Measurements from ENCODE around the gene RAB40C.

RAB40C gene

GRCh38 chr16:630249-630814, 40.5 kb downstream of the RAB40C start:
- Histone ChIP-seq H3K36me3 (ENCODE audit: low read depth) (peaks cover 10% of the 10 kb centered on the region), H3K27me3 (ENCODE audit: insufficient read depth, poor library complexity, severe bottlenecking) (no peaks in the 10 kb centered on the region), H3K4me1 (ENCODE audit: insufficient read depth, poor library complexity, severe bottlenecking) (peaks cover 14% of the 10 kb centered on the region), H3K27ac (ENCODE audit: poor library complexity, severe bottlenecking) (no peak overlapping the region), H3K4me3 (ENCODE audit: severe bottlenecking) (no peak overlapping the region), H3K9me3 (ENCODE audit: severe bottlenecking) (no peaks in the 10 kb centered on the region)
- DNase-seq (ENCODE audit: low spot score) (no peak), ATAC-seq (ENCODE audit: low read depth) (no peak)
- TF ChIP-seq CTCF (IDR thresholded peaks at IDR 0.05; ENCODE audit: poor library complexity, severe bottlenecking): no peak

- no peaks in the 10 kb centered on the region for H3K9me3 ChIP-seq (ENCODE audit: severe bottlenecking)
- DNase-seq (ENCODE audit: low spot score) (no peak), ATAC-seq (ENCODE audit: low read depth) (peak; percentile 15; the same call in 2 of the 3 replicates)
- peaks cover 14% of the 10 kb centered on the region for H3K4me1 ChIP-seq (ENCODE audit: insufficient read depth, poor library complexity, severe bottlenecking)
- H3K27me3 ChIP-seq (ENCODE audit: insufficient read depth, poor library complexity, severe bottlenecking): no peaks in the 10 kb centered on the region
- no peak within 1 kb of the TSS for H3K4me3 ChIP-seq (ENCODE audit: severe bottlenecking)
- H3K27ac ChIP-seq (ENCODE audit: poor library complexity, severe bottlenecking): no peak within 1 kb of the TSS
- H3K36me3 ChIP-seq (ENCODE audit: low read depth): peaks cover 10% of the 10 kb centered on the region
- no peak for TF ChIP-seq CTCF (IDR thresholded peaks at IDR 0.05; ENCODE audit: poor library complexity, severe bottlenecking)
Observed at GRCh38 chr16:630815-631405, 41.0 kb downstream of the RAB40C start, which contains the start of gene WFIKKN1. WFIKKN1 (plus strand) TSS chr16:630985; CDS start chr16:631254, 269 bp downstream.

- no peaks in the 10 kb centered on the region for H3K9me3 ChIP-seq (ENCODE audit: severe bottlenecking)
- ATAC-seq (ENCODE audit: low read depth): no peak
Observed at GRCh38 chr16:631808-632358, 42.0 kb downstream of the RAB40C start.

GRCh38 chr16:632486-633335, 42.8 kb downstream of the RAB40C start:
- peaks cover under 1% of the 10 kb centered on the region; the same call in 1 of the 2 replicates for H3K36me3 ChIP-seq (ENCODE audit: low read depth)
- no peaks in the 10 kb centered on the region for H3K9me3 ChIP-seq (ENCODE audit: severe bottlenecking)
- DNase-seq (ENCODE audit: low spot score): no peak
- no peak for ATAC-seq (ENCODE audit: low read depth)
- no peak overlapping the region for H3K27ac ChIP-seq (ENCODE audit: poor library complexity, severe bottlenecking)
- H3K4me3 ChIP-seq (ENCODE audit: severe bottlenecking): no peak overlapping the region
- no peak for TF ChIP-seq CTCF (IDR thresholded peaks at IDR 0.05; ENCODE audit: poor library complexity, severe bottlenecking)
- H3K27me3 ChIP-seq (ENCODE audit: insufficient read depth, poor library complexity, severe bottlenecking): no peaks in the 10 kb centered on the region
- peaks cover 4% of the 10 kb centered on the region for H3K4me1 ChIP-seq (ENCODE audit: insufficient read depth, poor library complexity, severe bottlenecking)

More at GRCh38 chr16:631808-632358, 42.0 kb downstream of the RAB40C start:
- DNase-seq (ENCODE audit: low spot score): no peak
- Histone ChIP-seq H3K4me3 (ENCODE audit: severe bottlenecking) (no peak overlapping the region), H3K4me1 (ENCODE audit: insufficient read depth, poor library complexity, severe bottlenecking) (peaks cover 10% of the 10 kb centered on the region), H3K36me3 (ENCODE audit: low read depth) (peaks cover 7% of the 10 kb centered on the region; the same call in 1 of the 2 replicates), H3K27ac (ENCODE audit: poor library complexity, severe bottlenecking) (no peak overlapping the region), H3K27me3 (ENCODE audit: insufficient read depth, poor library complexity, severe bottlenecking) (no peaks in the 10 kb centered on the region)
- no peak for TF ChIP-seq CTCF (IDR thresholded peaks at IDR 0.05; ENCODE audit: poor library complexity, severe bottlenecking)

All from RWPE2 (cell line).